Ramos (cell line): Measurements from ENCODE around the gene SLC44A4.
"Not testable (repeated sequence)": the region's sequence is repeated elsewhere in the genome, so short reads cannot be mapped to it uniquely, and the experiment has no call there.

Source experiments
- in situ Hi-C: fragments of 300-500 bp; cut with MboI; formaldehyde crosslinking; loops from one replicate; pipeline ENCODE4 v1.14.3; 2022; ENCODE audit warnings: low sequenced_read_pairs; ENCODE audit not compliant: unreplicated experiment

Gene SLC44A4

GRCh38 chr6:31836047-31836473, 42.7 kb downstream of the SLC44A4 start:
- in situ Hi-C loops = no loop called here

- in situ Hi-C loops = no loop called here
These were observed 44.2 kb downstream of the SLC44A4 start for GRCh38 chr6:31834367-31835250.

GRCh38 chr6:31831350-31832215, 47.2 kb downstream of the SLC44A4 start:
- in situ Hi-C loops = no loop called here

- in situ Hi-C loops = no loop called here
These were observed 47.9 kb downstream of the SLC44A4 start for GRCh38 chr6:31830886-31831335.

- in situ Hi-C loops = no loop called here
These were observed 49.0 kb downstream of the SLC44A4 start for GRCh38 chr6:31829633-31830283.

GRCh38 chr6:31827286-31828079, 51.3 kb downstream of the SLC44A4 start, which contains the start of gene HSPA1B:
Gene HSPA1B, plus strand, starts transcription at chr6:31827738. Its CDS starts 213 bp downstream, at chr6:31827951.
- in situ Hi-C loops = no loop called here

GRCh38 chr6:31826793-31827285, 52.0 kb downstream of the SLC44A4 start:
- in situ Hi-C loops = no loop called here

- in situ Hi-C loops = no loop called here
These were observed 53.2 kb downstream of the SLC44A4 start for GRCh38 chr6:31825553-31825952.

GRCh38 chr6:31823592-31824196, 55.1 kb downstream of the SLC44A4 start:
- in situ Hi-C loops = not testable (repeated sequence)

- in situ Hi-C loops = no loop called here
These were observed 56.6 kb downstream of the SLC44A4 start for GRCh38 chr6:31822036-31822821.

- in situ Hi-C loops = no loop called here
These were observed 57.3 kb downstream of the SLC44A4 start for GRCh38 chr6:31821301-31822035.

- in situ Hi-C loops = not testable (repeated sequence)
These were observed 58.4 kb downstream of the SLC44A4 start for GRCh38 chr6:31820399-31820798.

GRCh38 chr6:31819871-31820299, 58.9 kb downstream of the SLC44A4 start:
- in situ Hi-C loops = no loop called here

- in situ Hi-C loops = not testable (repeated sequence)
These were observed 60.8 kb downstream of the SLC44A4 start for GRCh38 chr6:31817929-31818511.

- in situ Hi-C loops = not testable (repeated sequence)
These were observed 61.5 kb downstream of the SLC44A4 start for GRCh38 chr6:31817133-31817928.
